Measurements from ENCODE around the gene ASB4.

DNA sequence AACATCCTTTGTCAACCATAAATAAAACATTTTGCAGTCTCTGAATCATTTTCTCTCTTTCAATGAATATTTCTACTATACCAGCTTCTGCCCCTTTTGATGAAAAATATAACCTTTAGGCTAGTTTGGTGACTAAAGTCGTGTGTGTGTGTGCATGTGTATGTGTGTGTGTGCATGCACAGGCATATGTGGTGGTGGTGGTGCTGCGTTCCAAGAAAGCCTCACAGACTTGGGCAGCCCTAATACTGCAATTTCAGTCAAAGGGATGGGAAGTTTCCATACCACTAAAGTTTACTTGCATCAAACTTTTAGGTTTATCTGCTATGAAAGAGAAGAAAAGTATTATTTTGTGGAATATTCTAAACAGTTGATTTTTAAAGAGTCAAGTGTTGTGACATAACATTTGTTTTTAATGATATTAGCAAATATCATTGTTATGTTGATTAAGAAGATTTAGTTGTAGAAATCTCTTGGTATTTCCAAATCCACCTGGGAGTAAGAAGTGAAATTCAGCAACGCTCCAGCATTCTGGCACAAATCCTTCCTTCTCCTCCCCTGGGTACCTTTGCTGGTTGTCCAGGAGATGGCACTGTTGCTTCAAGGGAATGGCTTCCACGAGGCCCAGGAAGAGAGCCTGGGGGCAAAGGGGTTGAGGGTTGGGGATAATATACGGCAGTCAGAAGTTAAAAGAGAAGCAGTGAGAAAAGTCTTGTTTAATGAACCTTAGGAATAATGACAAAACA lies 41.5 kb downstream of the ASB4 start:
- TF ChIP-seq, protein P1, sequence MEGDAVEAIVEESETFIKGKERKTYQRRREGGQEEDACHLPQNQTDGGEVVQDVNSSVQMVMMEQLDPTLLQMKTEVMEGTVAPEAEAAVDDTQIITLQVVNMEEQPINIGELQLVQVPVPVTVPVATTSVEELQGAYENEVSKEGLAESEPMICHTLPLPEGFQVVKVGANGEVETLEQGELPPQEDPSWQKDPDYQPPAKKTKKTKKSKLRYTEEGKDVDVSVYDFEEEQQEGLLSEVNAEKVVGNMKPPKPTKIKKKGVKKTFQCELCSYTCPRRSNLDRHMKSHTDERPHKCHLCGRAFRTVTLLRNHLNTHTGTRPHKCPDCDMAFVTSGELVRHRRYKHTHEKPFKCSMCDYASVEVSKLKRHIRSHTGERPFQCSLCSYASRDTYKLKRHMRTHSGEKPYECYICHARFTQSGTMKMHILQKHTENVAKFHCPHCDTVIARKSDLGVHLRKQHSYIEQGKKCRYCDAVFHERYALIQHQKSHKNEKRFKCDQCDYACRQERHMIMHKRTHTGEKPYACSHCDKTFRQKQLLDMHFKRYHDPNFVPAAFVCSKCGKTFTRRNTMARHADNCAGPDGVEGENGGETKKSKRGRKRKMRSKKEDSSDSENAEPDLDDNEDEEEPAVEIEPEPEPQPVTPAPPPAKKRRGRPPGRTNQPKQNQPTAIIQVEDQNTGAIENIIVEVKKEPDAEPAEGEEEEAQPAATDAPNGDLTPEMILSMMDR (IDR thresholded peaks at IDR 0.05; ENCODE audit: insufficient read depth, low read length, poor library complexity, severe bottlenecking) = peak; percentile 90
- TF ChIP-seq EZH2phosphoT487 (conservative IDR thresholded peaks at IDR 0.05; ENCODE audit: low read length) = no peak
